ENCODE results near the gene RGS1. TPM values are rescaled to one million over a fixed set of nuclear protein-coding genes. Genes with fewer than 3 reads are reported as not detected.

Gene RGS1
- total RNA-seq, 4 donors from 2014 or later = 23.9 to 85.6 (median 53.1) TPM

GRCh38 chr1:192534666-192535065, 40.9 kb upstream of the RGS1 start:
- no peak overlapping the region for H3K4me3 ChIP-seq (ENCODE audit: low read depth, poor library complexity, severe bottlenecking)
- no peak for DNase-seq (ENCODE audit: low spot score in 2 of 2)
- 52 to 71% methylated on average over 2 of the region's 2 CpGs for whole genome bisulfite sequencing, 2 donors
- TF ChIP-seq, protein P1, sequence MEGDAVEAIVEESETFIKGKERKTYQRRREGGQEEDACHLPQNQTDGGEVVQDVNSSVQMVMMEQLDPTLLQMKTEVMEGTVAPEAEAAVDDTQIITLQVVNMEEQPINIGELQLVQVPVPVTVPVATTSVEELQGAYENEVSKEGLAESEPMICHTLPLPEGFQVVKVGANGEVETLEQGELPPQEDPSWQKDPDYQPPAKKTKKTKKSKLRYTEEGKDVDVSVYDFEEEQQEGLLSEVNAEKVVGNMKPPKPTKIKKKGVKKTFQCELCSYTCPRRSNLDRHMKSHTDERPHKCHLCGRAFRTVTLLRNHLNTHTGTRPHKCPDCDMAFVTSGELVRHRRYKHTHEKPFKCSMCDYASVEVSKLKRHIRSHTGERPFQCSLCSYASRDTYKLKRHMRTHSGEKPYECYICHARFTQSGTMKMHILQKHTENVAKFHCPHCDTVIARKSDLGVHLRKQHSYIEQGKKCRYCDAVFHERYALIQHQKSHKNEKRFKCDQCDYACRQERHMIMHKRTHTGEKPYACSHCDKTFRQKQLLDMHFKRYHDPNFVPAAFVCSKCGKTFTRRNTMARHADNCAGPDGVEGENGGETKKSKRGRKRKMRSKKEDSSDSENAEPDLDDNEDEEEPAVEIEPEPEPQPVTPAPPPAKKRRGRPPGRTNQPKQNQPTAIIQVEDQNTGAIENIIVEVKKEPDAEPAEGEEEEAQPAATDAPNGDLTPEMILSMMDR (IDR thresholded peaks at IDR 0.05) = no peak
- TF ChIP-seq POLR2A (IDR thresholded peaks at IDR 0.05) = no peak
- intact Hi-C loops (cut with DNase I; ENCODE audit: low total_unique reads) = no loop called here

DNA sequence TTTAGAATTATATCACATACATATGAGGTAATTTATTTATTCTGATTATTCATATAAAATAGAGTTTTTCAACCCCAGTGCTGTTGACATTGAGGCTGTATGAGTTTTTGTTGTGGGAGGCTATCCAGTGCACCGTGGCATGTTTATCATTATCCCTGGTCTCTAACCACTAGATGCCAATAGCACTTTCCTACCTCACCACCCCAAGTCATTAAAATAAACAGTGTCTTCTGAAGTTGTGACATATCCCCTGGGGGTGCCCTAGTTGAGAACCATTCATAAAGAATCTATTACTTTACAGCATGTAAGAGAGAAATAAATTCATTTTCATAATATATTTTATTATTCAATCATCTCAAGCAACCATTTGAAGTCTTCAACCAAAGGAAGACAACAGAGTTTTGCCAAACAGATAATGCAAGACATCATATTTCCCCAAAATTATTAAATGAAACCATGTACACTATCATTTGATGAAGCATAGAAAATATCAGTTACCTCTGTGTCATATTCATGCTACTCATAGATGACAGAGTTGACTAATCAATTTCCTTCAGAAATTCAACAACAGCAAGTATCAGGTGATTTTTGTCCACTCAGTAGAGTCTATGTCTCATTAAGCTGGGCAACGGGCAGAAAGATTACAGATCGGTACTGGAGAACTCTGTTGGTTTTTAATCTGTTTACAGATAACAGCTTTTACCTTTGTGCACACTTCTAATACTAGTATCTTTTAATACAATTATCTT, 39.5 kb upstream of the RGS1 start:
- DNase-seq (ENCODE audit: low spot score in 2 of 2) = no peak
- TF ChIP-seq POLR2A (IDR thresholded peaks at IDR 0.05) = no peak
- intact Hi-C loops (cut with DNase I; ENCODE audit: low total_unique reads) = no loop called here
- 78 to 83% methylated on average over 3 of the region's 3 CpGs for WGBS, 2 donors
- no peak overlapping the region for H3K4me3 ChIP-seq (ENCODE audit: low read depth, poor library complexity, severe bottlenecking)

GRCh38 chr1:192538407-192539296, 36.9 kb upstream of the RGS1 start:
- no peak for DNase-seq (ENCODE audit: low spot score in 2 of 2)
- WGBS, 2 donors = 32 to 37% methylated on average over 3 of the region's 3 CpGs

DNA sequence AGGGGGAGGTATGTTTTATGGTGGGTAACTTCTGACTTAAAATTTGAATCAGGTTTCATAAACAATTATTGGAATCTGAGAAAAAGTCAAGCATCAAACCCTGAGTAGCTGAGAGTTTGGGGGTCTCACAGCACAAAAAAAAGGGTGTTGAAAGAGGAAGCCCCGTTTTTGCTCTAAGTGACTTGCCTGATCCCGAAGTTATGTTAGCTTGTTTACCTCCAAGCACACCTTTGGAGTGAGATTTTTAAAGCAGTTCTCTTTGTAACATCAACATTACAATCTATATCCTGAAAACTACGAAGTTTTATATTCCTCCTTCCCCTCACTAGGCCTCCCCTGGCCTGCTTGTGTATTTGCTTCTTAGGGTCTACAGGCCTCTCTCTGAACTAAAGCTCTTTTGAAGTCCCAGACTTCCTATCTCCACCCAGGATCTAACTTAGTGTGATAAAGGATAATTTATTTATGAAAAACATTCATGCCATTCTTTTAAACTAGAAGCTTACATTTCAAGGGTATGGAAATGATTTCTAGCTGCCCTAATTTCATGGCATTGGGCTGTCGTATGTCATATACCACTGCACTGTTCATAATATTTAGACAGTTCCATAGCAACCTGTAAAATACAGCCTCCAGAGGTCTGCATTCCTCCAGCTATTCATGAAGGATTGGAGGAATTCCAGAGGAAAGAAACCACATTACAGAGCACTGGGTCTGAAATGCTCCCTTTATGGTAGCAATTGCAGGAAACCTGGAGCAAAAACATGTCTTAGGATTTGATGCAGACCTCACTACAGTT, 36.1 kb upstream of the RGS1 start:
- DNase-seq (ENCODE audit: low spot score in 2 of 2) = no peak
- intact Hi-C loops (cut with DNase I; ENCODE audit: low total_unique reads) = no loop called here
- TF ChIP-seq POLR2A (IDR thresholded peaks at IDR 0.05) = no peak
- TF ChIP-seq, protein P1 (IDR thresholded peaks at IDR 0.05) = no peak

More at GRCh38 chr1:192538407-192539296, 36.9 kb upstream of the RGS1 start:
- intact Hi-C loops (cut with DNase I; ENCODE audit: low total_unique reads) = no loop called here
- no peak for TF ChIP-seq POLR2A (IDR thresholded peaks at IDR 0.05)
- TF ChIP-seq, protein P1 (IDR thresholded peaks at IDR 0.05) = no peak
- no peak overlapping the region for H3K4me3 ChIP-seq (ENCODE audit: low read depth, poor library complexity, severe bottlenecking)

GRCh38 chr1:192543445-192543844, 32.1 kb upstream of the RGS1 start:
- no peak for DNase-seq (ENCODE audit: low spot score in 2 of 2)
- WGBS, 2 donors = 94 to 96% methylated on average over 5 of the region's 5 CpGs
- H3K4me3 ChIP-seq (ENCODE audit: low read depth, poor library complexity, severe bottlenecking) = no peak overlapping the region
- no peak for TF ChIP-seq POLR2A (IDR thresholded peaks at IDR 0.05)
- TF ChIP-seq, protein P1 (IDR thresholded peaks at IDR 0.05) = no peak
- intact Hi-C loops (cut with DNase I; ENCODE audit: low total_unique reads) = no loop called here

More for the DNA sequence above, 36.1 kb upstream of the RGS1 start:
- 12 to 17% methylated on average over 4 of the region's 4 CpGs for WGBS, 2 donors
- no peak overlapping the region for H3K4me3 ChIP-seq (ENCODE audit: low read depth, poor library complexity, severe bottlenecking)
